Tibial artery (tissue), 4 donors: ENCODE measurements around the gene ARMC3.

ENCODE experiments used
- DNase-seq, 2 donors: peaks; one replicate each; pipeline ENCODE4 v3.0.0-alpha.2; 2019
- H3K27ac ChIP-seq, 2 donors: fragments of 200-600 bp; sonication (generic) in 1 of 2; 1 replicate in 1 of 2; 2 replicates in 1 of 2; pipeline ENCODE4 v1.5.1; 2018 to 2019; ENCODE audit warnings: mild to moderate bottlenecking in 1 of 2
- H3K27me3 ChIP-seq, 2 donors: fragments of 200-600 bp; sonication (generic) in 1 of 2; one replicate each; pipeline versions ENCODE4 v1.5.1 to v1.6.0; 2016 to 2019
- H3K36me3 ChIP-seq, 3 donors: fragments of 200-600 bp; sonication (generic) in 2 of 3; one replicate each; pipeline ENCODE4 v1.5.1; 2016 to 2019; ENCODE audit warnings: mild to moderate bottlenecking in 2 of 3
- H3K4me1 ChIP-seq, 4 donors: fragments of 200-600 bp; sonication (generic) in 2 of 4; 1 replicate in 3 of 4; 2 replicates in 1 of 4; pipeline ENCODE4 v1.5.1; 2016 to 2019
- H3K4me3 ChIP-seq, 2 donors: fragments of 200-600 bp; sonication (generic) in 1 of 2; 1 replicate in 1 of 2; 2 replicates in 1 of 2; pipeline ENCODE4 v1.5.1; 2018 to 2019; ENCODE audit warnings: mild to moderate bottlenecking in 2 of 2
- H3K9me3 ChIP-seq, 3 donors: fragments of 200-600 bp; sonication (generic) in 1 of 3; one replicate each; pipeline ENCODE4 v1.5.1; 2016 to 2019
- CTCF ChIP-seq, 2 experiments: fragments of 200-600 bp in 1 of 2; fragments of 450-650 bp in 1 of 2; IDR thresholded peaks; one replicate each; pipeline ENCODE4 v1.5.1; 2017 to 2019; ENCODE audit warnings: antibody characterized with exemption in 2 of 2, mild to moderate bottlenecking in 1 of 2, moderate library complexity in 1 of 2
- intact Hi-C: fragments of 100-400 bp; cut with DNase I; formaldehyde crosslinking; loops from one replicate; pipeline ENCODE4 v1.15.0; 2023; ENCODE audit warnings: low total_unique reads

ARMC3 gene

GRCh38 chr10:22977751-22978150 lies 49.9 kb downstream of the ARMC3 start:
- intact Hi-C loops, result no loop called here

GRCh38 chr10:22978287-22978686 lies 50.4 kb downstream of the ARMC3 start:
- no peak overlapping the region for H3K27ac ChIP-seq
- TF ChIP-seq CTCF (IDR thresholded peaks at IDR 0.05), result no peak
- H3K4me3 ChIP-seq, result no peak overlapping the region
- no peaks in the 10 kb centered on the region for H3K4me1 ChIP-seq
- no peaks in the 10 kb centered on the region for H3K27me3 ChIP-seq
- intact Hi-C loops, result no loop called here
- DNase-seq, result no peak
- H3K9me3 ChIP-seq, result no peaks in the 10 kb centered on the region
- no peaks in the 10 kb centered on the region for H3K36me3 ChIP-seq

More at GRCh38 chr10:22977751-22978150, 49.9 kb downstream of the ARMC3 start:
- H3K4me1 ChIP-seq, result no peaks in the 10 kb centered on the region
- DNase-seq, result no peak
- no peaks in the 10 kb centered on the region for H3K36me3 ChIP-seq
- no peaks in the 10 kb centered on the region for H3K9me3 ChIP-seq
- no peak overlapping the region for H3K4me3 ChIP-seq
- no peak overlapping the region for H3K27ac ChIP-seq
- TF ChIP-seq CTCF (IDR thresholded peaks at IDR 0.05), result no peak
- H3K27me3 ChIP-seq, result no peaks in the 10 kb centered on the region

GRCh38 chr10:22978918-22979317 lies 51.1 kb downstream of the ARMC3 start:
- no peak for TF ChIP-seq CTCF (IDR thresholded peaks at IDR 0.05)
- Histone ChIP-seq H3K27me3 (no peaks in the 10 kb centered on the region), H3K36me3 (no peaks in the 10 kb centered on the region), H3K27ac (no peak overlapping the region), H3K9me3 (no peaks in the 10 kb centered on the region), H3K4me3 (no peak overlapping the region), H3K4me1 (no peaks in the 10 kb centered on the region)
- intact Hi-C loops, result no loop called here
- DNase-seq, result no peak

- no peaks in the 10 kb centered on the region for H3K36me3 ChIP-seq
- H3K27me3 ChIP-seq, result no peaks in the 10 kb centered on the region
- intact Hi-C loops, result no loop called here
- H3K27ac ChIP-seq, result no peak overlapping the region
- H3K9me3 ChIP-seq, result no peaks in the 10 kb centered on the region
- H3K4me3 ChIP-seq, result no peak overlapping the region
- no peak for TF ChIP-seq CTCF (IDR thresholded peaks at IDR 0.05)
- no peak for DNase-seq
- H3K4me1 ChIP-seq, result no peaks in the 10 kb centered on the region
Observed at GRCh38 chr10:22980822-22981221, 53.0 kb downstream of the ARMC3 start.

- intact Hi-C loops, result no loop called here
- Histone ChIP-seq H3K27ac (no peak overlapping the region), H3K36me3 (no peaks in the 10 kb centered on the region), H3K27me3 (no peaks in the 10 kb centered on the region), H3K4me1 (no peaks in the 10 kb centered on the region), H3K9me3 (no peaks in the 10 kb centered on the region), H3K4me3 (no peak overlapping the region)
- DNase-seq, result no peak
- no peak for TF ChIP-seq CTCF (IDR thresholded peaks at IDR 0.05)
Observed at GRCh38 chr10:22984066-22984465, 56.2 kb downstream of the ARMC3 start.
